GM10847 (cell line): Measurements from ENCODE around the gene ERC2.

Experiments
- POLR2A ChIP-seq: IDR thresholded peaks from 2 replicates; pipeline ENCODE4 v1.6.1; 2011; ENCODE audit not compliant: insufficient read length; ENCODE audit errors: extremely low read depth

ERC2 gene

GRCh38 chr3:55546866-55547669 is 921.2 kb downstream of the ERC2 start:
- TF ChIP-seq POLR2A: no peak

- no peak for TF ChIP-seq POLR2A
Observed at GRCh38 chr3:55545995-55546394, 922.3 kb downstream of the ERC2 start.

- no peak for TF ChIP-seq POLR2A
Observed at GRCh38 chr3:55544219-55544618, 924.0 kb downstream of the ERC2 start.

DNA sequence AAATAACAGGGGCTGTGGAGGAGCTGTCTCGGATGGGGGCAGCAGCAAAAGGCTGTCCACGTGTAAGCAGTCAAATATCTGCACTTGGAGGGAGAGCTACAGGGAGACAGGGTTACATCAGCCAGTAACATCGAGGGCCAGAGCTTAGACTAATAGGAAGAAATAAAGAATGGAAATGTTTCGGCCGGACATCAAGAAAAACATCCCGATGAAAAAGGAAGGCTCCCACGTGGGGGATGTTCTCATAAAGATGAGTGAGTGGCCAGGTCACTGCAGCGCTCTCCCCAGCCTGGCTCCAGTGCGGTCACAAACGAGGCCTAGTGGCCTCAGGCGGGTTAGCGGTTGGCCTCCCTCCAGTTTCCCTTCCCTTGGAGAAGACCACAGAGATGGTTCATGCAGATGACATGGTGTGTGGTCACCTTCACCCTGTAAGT is 925.1 kb downstream of the ERC2 start:
- TF ChIP-seq POLR2A: no peak

- TF ChIP-seq POLR2A: no peak
Observed at GRCh38 chr3:55541456-55541855, 926.8 kb downstream of the ERC2 start.

- TF ChIP-seq POLR2A: no peak
Observed at GRCh38 chr3:55541016-55541415, 927.3 kb downstream of the ERC2 start.

- TF ChIP-seq POLR2A: no peak
Observed at GRCh38 chr3:55540579-55540978, 927.7 kb downstream of the ERC2 start.

GRCh38 chr3:55538158-55538557 is 930.1 kb downstream of the ERC2 start:
- TF ChIP-seq POLR2A: no peak

DNA sequence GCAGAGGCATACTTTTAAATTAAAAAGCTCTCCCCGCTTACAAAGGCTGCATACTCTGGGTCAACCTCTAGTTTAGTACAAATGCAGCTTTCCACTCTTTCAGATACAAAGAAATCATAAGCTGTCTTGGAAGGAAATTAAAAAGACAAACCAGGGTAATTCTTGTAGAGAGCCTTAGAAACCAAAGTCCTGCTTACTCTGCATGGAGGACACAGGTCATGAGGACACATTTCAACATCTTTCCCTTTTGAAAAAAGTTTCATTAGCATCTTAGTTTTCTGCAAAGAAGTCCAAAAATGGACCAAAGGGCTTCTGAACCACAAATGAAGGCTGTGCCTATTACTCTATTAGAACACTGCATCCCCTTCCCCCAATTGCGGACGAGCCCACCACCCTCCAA is 930.7 kb downstream of the ERC2 start:
- no peak for TF ChIP-seq POLR2A

GRCh38 chr3:55537129-55537528 is 931.1 kb downstream of the ERC2 start:
- TF ChIP-seq POLR2A: no peak

DNA sequence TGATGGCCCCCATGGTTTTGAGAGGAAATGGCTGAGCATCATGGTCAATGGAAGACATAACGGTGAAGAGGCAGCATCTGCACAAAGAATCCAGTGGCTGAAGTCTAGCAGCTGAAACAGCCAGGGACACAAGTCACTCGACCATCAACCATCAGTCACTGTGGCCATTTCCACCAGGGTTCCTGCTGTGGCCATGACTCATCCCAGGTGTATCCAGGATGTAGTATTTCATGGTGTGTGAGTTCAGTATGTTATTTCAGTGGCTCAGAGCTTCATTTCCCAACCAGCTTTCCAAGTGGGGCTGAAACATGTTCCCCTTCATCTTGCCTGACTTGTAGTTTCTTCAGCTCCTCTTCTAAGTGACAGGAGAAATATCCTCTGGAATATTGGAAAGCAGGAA is 933.4 kb downstream of the ERC2 start:
- no peak for TF ChIP-seq POLR2A

GRCh38 chr3:55532806-55533205 is 935.5 kb downstream of the ERC2 start:
- no peak for TF ChIP-seq POLR2A

- TF ChIP-seq POLR2A: no peak
Observed at GRCh38 chr3:55531321-55531720, 936.9 kb downstream of the ERC2 start.

DNA sequence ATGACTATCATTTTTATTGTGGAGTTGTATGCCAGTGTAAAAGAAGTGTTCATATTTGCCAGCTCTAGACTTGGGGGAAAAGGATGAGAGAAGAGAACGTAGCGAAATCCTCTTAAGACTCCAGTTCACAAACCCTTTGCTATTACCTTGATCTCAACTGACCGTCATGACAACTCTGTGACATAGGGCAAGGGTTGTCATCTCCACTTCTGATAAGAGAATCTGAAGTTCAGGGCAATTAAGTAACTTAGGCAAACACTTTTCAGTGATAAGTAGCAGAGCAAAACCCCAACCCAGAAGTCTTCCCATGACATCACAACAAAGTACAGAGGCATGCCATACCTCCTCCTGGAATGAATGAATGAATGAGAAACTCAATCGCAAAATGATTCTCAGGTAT is 940.9 kb downstream of the ERC2 start:
- no peak for TF ChIP-seq POLR2A

- no peak for TF ChIP-seq POLR2A
Observed at GRCh38 chr3:55526332-55527030, 941.8 kb downstream of the ERC2 start.

GRCh38 chr3:55525436-55525835 is 942.8 kb downstream of the ERC2 start:
- no peak for TF ChIP-seq POLR2A
